WERI-Rb-1 (cell line): ENCODE results near the gene EYS.

Experiments
- DNase-seq: peaks from one replicate; pipeline ENCODE4 v3.0.0-alpha.2; 2020
- H3K27ac ChIP-seq: fragments of 250-450 bp; sonication (Bioruptor Pico); 2 replicates; pipeline ENCODE4 v1.5.1; 2020; ENCODE audit warnings: mild to moderate bottlenecking, moderate library complexity
- H3K27me3 ChIP-seq: fragments of 250-450 bp; sonication (Bioruptor Pico); 2 replicates; pipeline ENCODE4 v1.5.1; 2021; ENCODE audit warnings: mild to moderate bottlenecking, low read depth, moderate library complexity; ENCODE audit not compliant: insufficient read depth, severe bottlenecking
- H3K36me3 ChIP-seq: fragments of 250-450 bp; sonication (Bioruptor Pico); 2 replicates; pipeline ENCODE4 v1.5.1; 2020; ENCODE audit warnings: mild to moderate bottlenecking, moderate library complexity
- H3K4me3 ChIP-seq: 2 replicates; pipeline ENCODE4 v1.5.1; 2011; ENCODE audit warnings: low read depth, mild to moderate bottlenecking, control low read depth, low read length
- H3K9me3 ChIP-seq: fragments of 250-450 bp; sonication (Bioruptor Pico); 2 replicates; pipeline ENCODE4 v1.5.1; 2021; ENCODE audit warnings: mild to moderate bottlenecking, moderate library complexity; ENCODE audit not compliant: severe bottlenecking
- CTCF ChIP-seq: IDR thresholded peaks from 2 replicates; pipeline ENCODE4 v1.5.1; 2011; ENCODE audit warnings: low read depth, mild to moderate bottlenecking, control low read depth, inconsistent platforms, low read length

The EYS gene

GRCh38 chr6:65186826-65187225, 520.2 kb downstream of the EYS start:
- no peak overlapping the region for H3K4me3 ChIP-seq
- H3K36me3 ChIP-seq, result no peaks in the 10 kb centered on the region
- no peaks in the 10 kb centered on the region for H3K9me3 ChIP-seq
- H3K27ac ChIP-seq, result no peak overlapping the region
- no peaks in the 10 kb centered on the region for H3K27me3 ChIP-seq
- TF ChIP-seq CTCF, result no peak
- no peak for DNase-seq

- no peak overlapping the region for H3K4me3 ChIP-seq
- no peak for DNase-seq
- no peak for TF ChIP-seq CTCF
These were observed 524.3 kb downstream of the EYS start for GRCh38 chr6:65182681-65183080.

GRCh38 chr6:65170273-65170672, 536.8 kb downstream of the EYS start:
- TF ChIP-seq CTCF, result no peak
- H3K27me3 ChIP-seq, result no peaks in the 10 kb centered on the region
- no peak overlapping the region for H3K27ac ChIP-seq
- H3K9me3 ChIP-seq, result no peaks in the 10 kb centered on the region
- no peak for DNase-seq
- H3K4me3 ChIP-seq, result no peak overlapping the region
- H3K36me3 ChIP-seq, result no peaks in the 10 kb centered on the region

More at GRCh38 chr6:65182681-65183080, 524.3 kb downstream of the EYS start:
- Histone ChIP-seq H3K36me3 (no peaks in the 10 kb centered on the region), H3K9me3 (no peaks in the 10 kb centered on the region), H3K27ac (no peak overlapping the region), H3K27me3 (no peaks in the 10 kb centered on the region)

GRCh38 chr6:65161661-65162060, 545.4 kb downstream of the EYS start:
- Histone ChIP-seq H3K27me3 (no peaks in the 10 kb centered on the region), H3K4me3 (no peak overlapping the region), H3K27ac (no peak overlapping the region), H3K36me3 (no peaks in the 10 kb centered on the region), H3K9me3 (no peaks in the 10 kb centered on the region)
- DNase-seq, result no peak
- no peak for TF ChIP-seq CTCF

GRCh38 chr6:65157025-65157424, 550.0 kb downstream of the EYS start:
- Histone ChIP-seq H3K9me3 (no peaks in the 10 kb centered on the region), H3K36me3 (no peaks in the 10 kb centered on the region), H3K4me3 (no peak overlapping the region), H3K27me3 (no peaks in the 10 kb centered on the region), H3K27ac (no peak overlapping the region)
- DNase-seq, result no peak
- TF ChIP-seq CTCF, result no peak

DNA sequence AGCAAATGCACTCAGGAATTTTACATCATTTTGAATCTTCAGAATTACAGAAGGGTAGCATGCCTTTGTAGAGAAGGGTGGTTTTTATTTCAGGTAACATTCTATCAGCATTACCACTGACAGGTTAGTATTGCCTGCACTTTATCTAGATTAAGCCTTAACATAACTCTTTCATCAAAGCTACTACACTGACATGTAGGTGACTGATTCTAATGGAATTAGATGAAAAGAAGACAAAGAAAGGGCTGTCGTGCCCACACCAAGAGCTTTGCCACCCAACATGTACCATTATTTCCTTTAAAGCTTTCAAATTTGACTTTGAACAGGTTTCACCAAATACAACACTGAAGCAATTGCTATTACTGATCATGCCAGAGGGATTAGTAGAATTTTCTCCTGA, 551.9 kb downstream of the EYS start:
- Histone ChIP-seq H3K27me3 (no peaks in the 10 kb centered on the region), H3K36me3 (no peaks in the 10 kb centered on the region), H3K4me3 (no peak overlapping the region), H3K27ac (no peak overlapping the region), H3K9me3 (no peaks in the 10 kb centered on the region)
- TF ChIP-seq CTCF, result no peak
- DNase-seq, result no peak
